Panc1 (cell line): Measurements from ENCODE around the gene KRT6C. TPM values are rescaled to one million over a fixed set of nuclear protein-coding genes. Genes with fewer than 3 reads are reported as not detected.

Source experiments
- ATAC-seq: fragments of 200-7000 bp; cut with Tn5 transposase; 2 replicates; pipeline ENCODE4 v1.9.1; 2020; ENCODE audit warnings: mild to moderate bottlenecking, moderate library complexity
- BruUV-seq: library from RNA; stranded (reverse); fragments of 400-500 nt; replicated peaks from 2 replicates; lab custom pipeline; 2021; lab: Mats Ljungman, UMichigan
- CTCF ChIA-PET: fragments of 300-600 bp; sonication (Branson Sonifier 250); formaldehyde crosslinking; loops from one replicate; lab custom pipeline; 2022; ENCODE audit warnings: antibody characterized with exemption; lab: Charles Lee
- POLR2A ChIA-PET: fragments of 300-600 bp; sonication (Branson Sonifier 250); formaldehyde crosslinking; loops from one replicate; lab custom pipeline; 2022; ENCODE audit warnings: antibody characterized with exemption; lab: Charles Lee
- DNase-seq: peaks from one replicate; pipeline ENCODE4 v3.0.0-alpha.2; 2010; ENCODE audit warnings: low read depth, low spot score
- H3K27ac ChIP-seq: 2 replicates; pipeline ENCODE4 v1.5.1; 2011; ENCODE audit warnings: mild to moderate bottlenecking, low read length, inconsistent platforms
- H3K27me3 ChIP-seq: fragments of 200-500 bp; sonication (Bioruptor generic); 2 replicates; pipeline ENCODE4 v1.6.0; 2014; ENCODE audit warnings: low read length, inconsistent platforms; ENCODE audit not compliant: control insufficient read depth, insufficient read depth
- H3K36me3 ChIP-seq: fragments of 200-500 bp; sonication (Bioruptor generic); 2 replicates; pipeline ENCODE4 v1.5.1; 2014; ENCODE audit warnings: inconsistent platforms, mild to moderate bottlenecking, low read length, moderate library complexity; ENCODE audit not compliant: control insufficient read depth, insufficient read depth
- H3K4me1 ChIP-seq: 2 replicates; pipeline ENCODE4 v1.5.1; 2011; ENCODE audit warnings: inconsistent platforms, mild to moderate bottlenecking, low read length, moderate library complexity; ENCODE audit not compliant: control insufficient read depth, insufficient read depth
- H3K4me3 ChIP-seq, 2 experiments: 2 replicates each; pipeline ENCODE4 v1.5.1; 2011 to 2012; ENCODE audit warnings: low read depth in 2 of 2, low read length in 2 of 2, mild to moderate bottlenecking in 2 of 2, inconsistent platforms in 1 of 2, moderate library complexity in 1 of 2
- H3K9me3 ChIP-seq: fragments of 200-500 bp; sonication (Bioruptor generic); 2 replicates; pipeline ENCODE4 v1.5.1; 2014; ENCODE audit warnings: low read depth, mild to moderate bottlenecking, inconsistent platforms, low read length, moderate library complexity; ENCODE audit not compliant: control insufficient read depth, insufficient read depth
- CTCF ChIP-seq: fragments of 450-650 bp; IDR thresholded peaks from 2 replicates; pipeline ENCODE4 v1.5.1; 2017; ENCODE audit warnings: mild to moderate bottlenecking
- POLR2AphosphoS5 ChIP-seq: IDR thresholded peaks from 2 replicates; pipeline ENCODE4 v1.6.1; 2012; ENCODE audit warnings: mild to moderate bottlenecking, low read depth, low read length, moderate library complexity
- REST ChIP-seq, 2 experiments: IDR thresholded peaks; 2 replicates each; pipeline ENCODE4 v1.6.1; 2011 to 2012; ENCODE audit warnings: low read depth in 2 of 2, control low read depth in 1 of 2, low read length in 1 of 2, mild to moderate bottlenecking in 1 of 2, moderate library complexity in 1 of 2; ENCODE audit not compliant: insufficient read depth in 1 of 2
- SIN3A ChIP-seq: IDR thresholded peaks from 2 replicates; pipeline ENCODE4 v1.6.1; 2012; ENCODE audit warnings: low read depth, mild to moderate bottlenecking, low read length, moderate library complexity, borderline replicate concordance; ENCODE audit not compliant: insufficient read depth
- TCF7L2 ChIP-seq: IDR thresholded peaks from 2 replicates; pipeline ENCODE4 v1.6.1; 2011; ENCODE audit warnings: mild to moderate bottlenecking, low read depth, low read length, inconsistent platforms
- in situ Hi-C: cut with HindIII; loops from 2 replicates; pipeline ENCODE4 v1.10.0; 2016; ENCODE audit warnings: low sequenced_read_pairs, low pct_unique_long_range_greater_than_20kb
- intact Hi-C: fragments of 100-400 bp; cut with micrococcal nuclease; formaldehyde crosslinking; loops from one replicate; pipeline ENCODE4 v1.10.0; 2022; ENCODE audit not compliant: unreplicated experiment
- total RNA-seq: library from RNA; stranded (reverse); gene quantifications from one replicate; pipeline ENCODE4 v1.2.1, GENCODE V29; 2021; ENCODE audit not compliant: unreplicated experiment

The KRT6C gene
- total RNA-seq, 1 experiment from 2014 or later: not detected

- H3K4me3 ChIP-seq: no peak within 1 kb of the TSS
- no TSS peak for BruUV-seq
- no peaks in the 10 kb centered on the region for H3K27me3 ChIP-seq
- CTCF ChIA-PET: no interaction called here
- H3K4me1 ChIP-seq: peaks cover 8% of the 10 kb centered on the region; the same call in 1 of the 2 replicates
- H3K36me3 ChIP-seq: no peaks in the 10 kb centered on the region
- no peaks in the 10 kb centered on the region for H3K9me3 ChIP-seq
- POLR2A ChIA-PET: no interaction called here
- no peak within 1 kb of the TSS for H3K27ac ChIP-seq
- DNase-seq (no peak), ATAC-seq (no peak)
- no peak for TF ChIP-seq CTCF
- in situ Hi-C loops (no loop called here), intact Hi-C loops (no loop called here)
These were observed 46.4 kb upstream of the KRT6C start, which contains the start of gene KRT5 for GRCh38 chr12:52519826-52520662. TSS of gene KRT5 (minus strand) at chr12:52520394. CDS start at chr12:52520296, 98 bp downstream.

GRCh38 chr12:52519387-52519703, 45.7 kb upstream of the KRT6C start:
- Histone ChIP-seq H3K9me3 (no peaks in the 10 kb centered on the region), H3K27me3 (no peaks in the 10 kb centered on the region), H3K27ac (no peak overlapping the region), H3K36me3 (no peaks in the 10 kb centered on the region), H3K4me3 (no peak overlapping the region), H3K4me1 (peaks cover 8% of the 10 kb centered on the region; the same call in 1 of the 2 replicates)
- POLR2A ChIA-PET: no interaction called here
- no TSS peak for BruUV-seq
- TF ChIP-seq REST (IDR thresholded peaks at IDR 0.05; ENCODE audit: insufficient read depth in 1 of 2, low read depth in 2 of 2, low read length in 1 of 2) (no peak), TCF7L2 (no peak), CTCF (no peak), POLR2AphosphoS5 (no peak), SIN3A (no peak)
- in situ Hi-C loops: no loop called here
- no peak for DNase-seq
- CTCF ChIA-PET: no interaction called here
- no peak for ATAC-seq
- intact Hi-C loops: no loop called here
